ENCODE data around the gene TRMT10C.

DNA sequence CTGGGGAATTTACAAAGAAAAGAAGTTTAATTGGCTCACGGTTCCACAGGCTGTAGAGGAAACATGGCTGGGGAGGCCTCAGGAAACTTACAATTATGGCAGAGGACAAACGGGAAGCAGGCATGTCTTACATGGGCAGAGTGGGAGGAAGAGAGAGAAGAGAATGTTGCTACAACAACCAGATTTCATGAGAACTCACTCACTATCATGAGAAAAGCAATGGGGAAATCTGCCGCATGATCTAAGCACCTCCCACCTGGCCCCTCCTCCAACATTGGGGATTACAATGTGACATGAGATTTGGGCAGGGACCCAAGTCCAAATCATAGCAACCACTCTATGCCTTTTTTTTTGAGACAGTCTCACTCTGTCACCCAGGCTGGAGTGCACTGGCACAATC, 41.1 kb downstream of the TRMT10C start:
- TF ChIP-seq SUZ12 (IDR thresholded peaks at IDR 0.05) (no peak), FOXA1 (IDR thresholded peaks at IDR 0.05) (no peak), TARDBP (IDR thresholded peaks at IDR 0.05) (no peak)
